Measurements from ENCODE around the gene SHROOM3.

- TF ChIP-seq CTCF (IDR thresholded peaks at IDR 0.05; ENCODE audit: insufficient read depth, low read length, poor library complexity, severe bottlenecking): no peak
- TF ChIP-seq EZH2phosphoT487 (conservative IDR thresholded peaks at IDR 0.05; ENCODE audit: low read length): no peak
Measured at GRCh38 chr4:76772498-76773106, 337.6 kb downstream of the SHROOM3 start.
